OCI-LY1 (cell line): Measurements from ENCODE around the gene ULK3.

Experiments
- CTCF ChIP-seq: fragments of 200-600 bp; sonication (generic), shearing (Covaris generic); IDR thresholded peaks from 2 replicates; pipeline ENCODE4 v1.5.1; 2017; ENCODE audit warnings: mild to moderate bottlenecking, antibody characterized with exemption, low read length, moderate library complexity, mixed read lengths
- EZH2 ChIP-seq: fragments of 200-600 bp; sonication (generic), shearing (Covaris generic); IDR thresholded peaks from 2 replicates; pipeline ENCODE4 v1.8.0; 2017; ENCODE audit warnings: borderline replicate concordance, mixed run types, mild to moderate bottlenecking, antibody characterized with exemption, low read length, moderate library complexity, mixed read lengths

- TF ChIP-seq CTCF (no peak), EZH2 (no peak)
These were observed 47.7 kb upstream of the ULK3 start for GRCh38 chr15:74890665-74890960.
